Measurements from ENCODE around the gene ZNF718.
"Not testable (repeated sequence)": the region's sequence is repeated elsewhere in the genome, so short reads cannot be mapped to it uniquely, and the experiment has no call there.

The ZNF718 gene

GRCh38 chr4:121408-122084 lies 2.8 kb upstream of the ZNF718 start:
- Histone ChIP-seq H3K36me3 (ENCODE audit: control insufficient read depth in 4 of 4, insufficient read depth in 4 of 4, low read length in 3 of 4) (peaks cover 0 to 9% (median under 1%) of the 10 kb centered on the region in 4 experiments), H3K4me1 (ENCODE audit: control extremely low read depth in 1 of 4, control insufficient read depth in 4 of 4, insufficient read depth in 4 of 4, low read length in 3 of 4) (peaks cover 23 to 55% (median 40%) of the 10 kb centered on the region in 4 experiments), H3K27me3 (replicated peaks in 2 of 5; ENCODE audit: control insufficient read depth in 4 of 5, insufficient read depth in 5 of 5, low read length in 4 of 5) (no peaks in the 10 kb centered on the region), H3K9me3 (ENCODE audit: control extremely low read depth in 1 of 5, control insufficient read depth in 4 of 5, insufficient read depth in 2 of 5, low read depth in 1 of 5, low read length in 4 of 5) (peaks cover 0 to 24% (median 2%) of the 10 kb centered on the region in 5 experiments), H3K27ac (ENCODE audit: insufficient read depth in 1 of 2, low read depth in 1 of 2, low read length in 2 of 2, poor library complexity in 1 of 2, severe bottlenecking in 2 of 2) (peak overlapping the region; percentile 56 to 86), H3K4me3 (ENCODE audit: control insufficient read depth in 1 of 7, extremely low read depth in 1 of 7, insufficient read depth in 4 of 7, low read depth in 2 of 7, low read length in 6 of 7) (peak overlapping the region in 5 of 7 experiments; percentile 19 to 71 (median 35))
- CTCF ChIA-PET: interaction anchor here (1.1 to 4.0 kb wide), 5 partner anchors 14 to 122 kb away, joined by 3 to 15 read pairs (median 4); no protein-coding TSS in a partner anchor
- POLR2A ChIA-PET: interaction anchor here (0.6 to 3.2 kb wide), 3 partner anchors 29 to 70 kb away, joined by 3 to 14 read pairs (median 3); partner anchors contain the start of gene ZNF595
- DNase-seq: peak; percentile 96 to 99 (median 98)
- 0% methylated on average over 1 of the region's 7 CpGs for WGBS (ENCODE audit: insufficient coverage)

GRCh38 chr4:123922-124274 lies 403 bp upstream of the ZNF718 start:
- not testable (repeated sequence) for DNase-seq; H3K27me3 ChIP-seq (replicated peaks in 2 of 5; ENCODE audit: control insufficient read depth in 4 of 5, insufficient read depth in 5 of 5, low read length in 4 of 5)
- peaks cover 0 to 23% (median 14%) of the 10 kb centered on the region in 4 experiments for H3K36me3 ChIP-seq (ENCODE audit: control insufficient read depth in 4 of 4, insufficient read depth in 4 of 4, low read length in 3 of 4)
- CTCF ChIA-PET: interaction anchor here (1.2 to 4.0 kb wide), 3 partner anchors 12 to 15 kb away, joined by 3 to 15 read pairs (median 8); no protein-coding TSS in a partner anchor
- H3K27ac ChIP-seq (ENCODE audit: insufficient read depth in 1 of 2, low read depth in 1 of 2, low read length in 2 of 2, poor library complexity in 1 of 2, severe bottlenecking in 2 of 2): peak overlapping the region in 1 of 2 experiments; percentile 92
- POLR2A ChIA-PET: interaction anchor here (1.4 to 1.5 kb wide), 2 partner anchors 118 to 214 kb away, joined by 5 to 8 read pairs; partner anchors contain the start of gene ZNF141
- 65% methylated on average over 8 of the region's 10 CpGs for WGBS (ENCODE audit: insufficient coverage)
- peaks cover 23 to 55% (median 40%) of the 10 kb centered on the region in 4 experiments for H3K4me1 ChIP-seq (ENCODE audit: control extremely low read depth in 1 of 4, control insufficient read depth in 4 of 4, insufficient read depth in 4 of 4, low read length in 3 of 4)
- H3K4me3 ChIP-seq (ENCODE audit: control insufficient read depth in 1 of 7, extremely low read depth in 1 of 7, insufficient read depth in 4 of 7, low read depth in 2 of 7, low read length in 6 of 7): peak overlapping the region in 6 of 7 experiments; percentile 79 to 90 (median 88)
- H3K9me3 ChIP-seq (ENCODE audit: control extremely low read depth in 1 of 5, control insufficient read depth in 4 of 5, insufficient read depth in 2 of 5, low read depth in 1 of 5, low read length in 4 of 5): peaks cover 1 to 32% (median 12%) of the 10 kb centered on the region in 5 experiments

GRCh38 chr4:125091-125771 lies 930 bp downstream of the ZNF718 start:
- CTCF ChIA-PET: interaction anchor here (0.7 to 4.0 kb wide), 4 partner anchors 11 to 83 kb away, joined by 3 to 15 read pairs (median 6); no protein-coding TSS in a partner anchor
- Histone ChIP-seq H3K27me3 (replicated peaks in 2 of 5; ENCODE audit: control insufficient read depth in 4 of 5, insufficient read depth in 5 of 5, low read length in 4 of 5) (no peaks in the 10 kb centered on the region), H3K4me3 (ENCODE audit: control insufficient read depth in 1 of 7, extremely low read depth in 1 of 7, insufficient read depth in 4 of 7, low read depth in 2 of 7, low read length in 6 of 7) (peak overlapping the region; percentile 79 to 90 (median 88)), H3K9me3 (ENCODE audit: control extremely low read depth in 1 of 5, control insufficient read depth in 4 of 5, insufficient read depth in 2 of 5, low read depth in 1 of 5, low read length in 4 of 5) (peaks cover 0 to 33% (median 13%) of the 10 kb centered on the region in 5 experiments), H3K36me3 (ENCODE audit: control insufficient read depth in 4 of 4, insufficient read depth in 4 of 4, low read length in 3 of 4) (peaks cover 0 to 37% (median 17%) of the 10 kb centered on the region in 4 experiments), H3K27ac (ENCODE audit: insufficient read depth in 1 of 2, low read depth in 1 of 2, low read length in 2 of 2, poor library complexity in 1 of 2, severe bottlenecking in 2 of 2) (peak overlapping the region; percentile 72 to 92), H3K4me1 (ENCODE audit: control extremely low read depth in 1 of 4, control insufficient read depth in 4 of 4, insufficient read depth in 4 of 4, low read length in 3 of 4) (peaks cover 19 to 46% (median 37%) of the 10 kb centered on the region in 4 experiments)
- peak; percentile 11 to 28 (median 27) for DNase-seq
- POLR2A ChIA-PET: interaction anchor here (1.0 to 1.5 kb wide), 3 partner anchors 55 to 213 kb away, joined by 3 to 8 read pairs (median 5); partner anchors contain the start of gene ZNF141
- 18% methylated on average over 23 of the region's 30 CpGs for WGBS (ENCODE audit: insufficient coverage)

GRCh38 chr4:125833-126232 lies 1.5 kb downstream of the ZNF718 start:
- Histone ChIP-seq H3K4me1 (ENCODE audit: control extremely low read depth in 1 of 4, control insufficient read depth in 4 of 4, insufficient read depth in 4 of 4, low read length in 3 of 4) (peaks cover 14 to 40% (median 31%) of the 10 kb centered on the region in 4 experiments), H3K27me3 (replicated peaks in 2 of 5; ENCODE audit: control insufficient read depth in 4 of 5, insufficient read depth in 5 of 5, low read length in 4 of 5) (no peaks in the 10 kb centered on the region), H3K4me3 (ENCODE audit: control insufficient read depth in 1 of 7, extremely low read depth in 1 of 7, insufficient read depth in 4 of 7, low read depth in 2 of 7, low read length in 6 of 7) (peak overlapping the region; percentile 79 to 90 (median 88)), H3K36me3 (ENCODE audit: control insufficient read depth in 4 of 4, insufficient read depth in 4 of 4, low read length in 3 of 4) (peaks cover 0 to 43% (median 17%) of the 10 kb centered on the region in 4 experiments), H3K27ac (ENCODE audit: insufficient read depth in 1 of 2, low read depth in 1 of 2, low read length in 2 of 2, poor library complexity in 1 of 2, severe bottlenecking in 2 of 2) (peak overlapping the region; percentile 4 to 92), H3K9me3 (ENCODE audit: control extremely low read depth in 1 of 5, control insufficient read depth in 4 of 5, insufficient read depth in 2 of 5, low read depth in 1 of 5, low read length in 4 of 5) (peaks cover 0 to 39% (median 13%) of the 10 kb centered on the region in 5 experiments)
- no peak for DNase-seq
- ChIA-PET POLR2A (no interaction called here), CTCF (no interaction called here)
- WGBS (ENCODE audit: insufficient coverage): 75% methylated on average over 4 of the region's 5 CpGs

- peaks cover 5 to 85% (median 34%) of the 10 kb centered on the region in 5 experiments for H3K9me3 ChIP-seq (ENCODE audit: control extremely low read depth in 1 of 5, control insufficient read depth in 4 of 5, insufficient read depth in 2 of 5, low read depth in 1 of 5, low read length in 4 of 5)
- ChIA-PET POLR2A (no interaction called here), CTCF (no interaction called here)
- no peak overlapping the region for H3K27ac ChIP-seq (ENCODE audit: insufficient read depth in 1 of 2, low read depth in 1 of 2, low read length in 2 of 2, poor library complexity in 1 of 2, severe bottlenecking in 2 of 2)
- peaks cover 31 to 97% (median 42%) of the 10 kb centered on the region in 4 experiments for H3K36me3 ChIP-seq (ENCODE audit: control insufficient read depth in 4 of 4, insufficient read depth in 4 of 4, low read length in 3 of 4)
- no peaks in the 10 kb centered on the region for H3K27me3 ChIP-seq (replicated peaks in 2 of 5; ENCODE audit: control insufficient read depth in 4 of 5, insufficient read depth in 5 of 5, low read length in 4 of 5)
- WGBS (ENCODE audit: insufficient coverage): no CpG with 5 or more reads among the region's 1 CpG
- H3K4me1 ChIP-seq (ENCODE audit: control extremely low read depth in 1 of 4, control insufficient read depth in 4 of 4, insufficient read depth in 4 of 4, low read length in 3 of 4): no peaks in the 10 kb centered on the region
- no peak for DNase-seq
- H3K4me3 ChIP-seq (ENCODE audit: control insufficient read depth in 1 of 7, extremely low read depth in 1 of 7, insufficient read depth in 4 of 7, low read depth in 2 of 7, low read length in 6 of 7): no peak overlapping the region
Observed at GRCh38 chr4:132483-132882, 8.2 kb downstream of the ZNF718 start.

- Histone ChIP-seq H3K9me3 (ENCODE audit: control extremely low read depth in 1 of 5, control insufficient read depth in 4 of 5, insufficient read depth in 2 of 5, low read depth in 1 of 5, low read length in 4 of 5) (peaks cover 31 to 84% (median 55%) of the 10 kb centered on the region in 5 experiments), H3K4me3 (ENCODE audit: control insufficient read depth in 1 of 7, extremely low read depth in 1 of 7, insufficient read depth in 4 of 7, low read depth in 2 of 7, low read length in 6 of 7) (no peak overlapping the region), H3K27ac (ENCODE audit: insufficient read depth in 1 of 2, low read depth in 1 of 2, low read length in 2 of 2, poor library complexity in 1 of 2, severe bottlenecking in 2 of 2) (no peak overlapping the region), H3K4me1 (ENCODE audit: control extremely low read depth in 1 of 4, control insufficient read depth in 4 of 4, insufficient read depth in 4 of 4, low read length in 3 of 4) (no peaks in the 10 kb centered on the region), H3K27me3 (replicated peaks in 2 of 5; ENCODE audit: control insufficient read depth in 4 of 5, insufficient read depth in 5 of 5, low read length in 4 of 5) (no peaks in the 10 kb centered on the region), H3K36me3 (ENCODE audit: control insufficient read depth in 4 of 4, insufficient read depth in 4 of 4, low read length in 3 of 4) (peaks cover 57 to 94% (median 66%) of the 10 kb centered on the region in 4 experiments)
- no peak for DNase-seq
- ChIA-PET CTCF (interaction anchor here (1.1 kb wide), 1 partner anchor 14 kb away, joined by 8 read pairs; the partner anchor contains the start of gene ZNF718), POLR2A (no interaction called here)
- WGBS (ENCODE audit: insufficient coverage): 100% methylated on average over 2 of the region's 3 CpGs
Observed at GRCh38 chr4:138935-139334, 14.6 kb downstream of the ZNF718 start.
